Esophagus mucosa (tissue), 1 donor: ENCODE data around the gene GPR39. TPM values are rescaled to one million over a fixed set of nuclear protein-coding genes. Genes with fewer than 3 reads are reported as not detected.

Experiments
- ATAC-seq: fragments of 200-7000 bp; cut with Tn5 transposase; one replicate; pipeline ENCODE4 v1.9.1; 2020
- total RNA-seq: library from RNA; stranded (reverse); gene quantifications from one replicate; pipeline ENCODE4 v1.2.4, GENCODE V29; 2023
- donor health status: DM: yes; HTN: yes; CAD: no.

The GPR39 gene
- total RNA-seq, 1 donor from 2014 or later: 1.4 TPM

GRCh38 chr2:132448331-132448730 is 31.7 kb downstream of the GPR39 start:
- no peak for ATAC-seq

- ATAC-seq: no peak
Measured at GRCh38 chr2:132448771-132449170, 32.2 kb downstream of the GPR39 start.

- ATAC-seq: no peak
Measured at GRCh38 chr2:132449868-132450267, 33.3 kb downstream of the GPR39 start.

GRCh38 chr2:132460781-132461180 is 44.2 kb downstream of the GPR39 start:
- no peak for ATAC-seq

GRCh38 chr2:132462236-132462635 is 45.6 kb downstream of the GPR39 start:
- ATAC-seq: no peak

GRCh38 chr2:132463719-132464118 is 47.1 kb downstream of the GPR39 start:
- no peak for ATAC-seq

- no peak for ATAC-seq
Measured at GRCh38 chr2:132465917-132466316, 49.3 kb downstream of the GPR39 start.

- ATAC-seq: no peak
Measured at GRCh38 chr2:132466428-132467028, 49.9 kb downstream of the GPR39 start.

GRCh38 chr2:132468821-132469675 is 52.4 kb downstream of the GPR39 start:
- ATAC-seq: no peak

GRCh38 chr2:132470746-132471145 is 54.1 kb downstream of the GPR39 start:
- ATAC-seq: no peak

GRCh38 chr2:132473174-132473883 is 56.7 kb downstream of the GPR39 start:
- ATAC-seq: no peak

GRCh38 chr2:132475615-132476014 is 59.0 kb downstream of the GPR39 start:
- ATAC-seq: no peak

GRCh38 chr2:132477436-132477835 is 60.8 kb downstream of the GPR39 start:
- ATAC-seq: no peak

GRCh38 chr2:132477962-132478361 is 61.4 kb downstream of the GPR39 start:
- ATAC-seq: no peak

GRCh38 chr2:132478461-132479105 is 62.0 kb downstream of the GPR39 start:
- no peak for ATAC-seq

GRCh38 chr2:132479155-132479554 is 62.5 kb downstream of the GPR39 start:
- no peak for ATAC-seq

- ATAC-seq: no peak
Measured at GRCh38 chr2:132482821-132483220, 66.2 kb downstream of the GPR39 start.

GRCh38 chr2:132484144-132484543 is 67.5 kb downstream of the GPR39 start:
- ATAC-seq: no peak

GRCh38 chr2:132488491-132488890 is 71.9 kb downstream of the GPR39 start:
- ATAC-seq: no peak

- ATAC-seq: no peak
Measured at GRCh38 chr2:132489150-132489549, 72.5 kb downstream of the GPR39 start.

GRCh38 chr2:132495881-132496280 is 79.3 kb downstream of the GPR39 start:
- ATAC-seq: no peak

GRCh38 chr2:132496555-132496954 is 80.0 kb downstream of the GPR39 start:
- no peak for ATAC-seq

- no peak for ATAC-seq
Measured at GRCh38 chr2:132497591-132497990, 81.0 kb downstream of the GPR39 start.
